Keratinocyte (primary cell): Measurements from ENCODE around the gene LDLR. TPM values are rescaled to one million over a fixed set of nuclear protein-coding genes. Genes with fewer than 3 reads are reported as not detected.

ENCODE experiments used
- DNase-seq: peaks from one replicate; pipeline ENCODE4 v3.0.0-alpha.2; 2011; ENCODE audit warnings: low read depth, missing footprints, low spot score
- FAIRE-seq: peaks from 2 replicates; lab custom pipeline; 2011; peaks lifted over from hg19 to GRCh38; lab: Jason Lieb, UNC
- H2AFZ ChIP-seq: 2 replicates; pipeline ENCODE4 v1.6.0; 2012; ENCODE audit warnings: low read length, control low read depth, inconsistent platforms; ENCODE audit not compliant: control insufficient read depth
- H3K27ac ChIP-seq: 2 replicates; pipeline ENCODE4 v1.5.1; 2011; ENCODE audit warnings: low read length; ENCODE audit not compliant: control insufficient read depth, insufficient read depth
- H3K27me3 ChIP-seq: 3 replicates; pipeline ENCODE4 v1.6.0; 2011; ENCODE audit warnings: low read length; ENCODE audit not compliant: control insufficient read depth, insufficient read depth; ENCODE audit errors: extremely low read depth
- H3K36me3 ChIP-seq, 2 experiments: 2 replicates in 1 of 2; 3 replicates in 1 of 2; pipeline ENCODE4 v1.5.1; 2011; ENCODE audit warnings: low read length in 2 of 2, mild to moderate bottlenecking in 1 of 2; ENCODE audit not compliant: control insufficient read depth in 2 of 2, insufficient read depth in 2 of 2; ENCODE audit errors: extremely low read depth in 1 of 2
- H3K4me1 ChIP-seq: 3 replicates; pipeline ENCODE4 v1.5.1; 2011; ENCODE audit warnings: low read length; ENCODE audit not compliant: control insufficient read depth, insufficient read depth; ENCODE audit errors: extremely low read depth
- H3K4me2 ChIP-seq: 3 replicates; pipeline ENCODE4 v1.6.0; 2011; ENCODE audit warnings: low read depth, low read length; ENCODE audit not compliant: control insufficient read depth, insufficient read depth; ENCODE audit errors: extremely low read depth
- H3K4me3 ChIP-seq, 3 experiments: fragments of 200-600 bp in 1 of 3; sonication (generic) in 1 of 3; 2 replicates in 2 of 3; 3 replicates in 1 of 3; pipeline ENCODE4 v1.5.1; 2011 to 2016; ENCODE audit warnings: low read length in 3 of 3, mild to moderate bottlenecking in 3 of 3, control low read depth in 2 of 3, inconsistent platforms in 1 of 3, low read depth in 1 of 3, mixed read lengths in 1 of 3, mixed run types in 1 of 3, moderate library complexity in 1 of 3; ENCODE audit not compliant: control insufficient read depth in 2 of 3, insufficient read depth in 2 of 3; ENCODE audit errors: extremely low read depth in 1 of 3
- H3K79me2 ChIP-seq: 2 replicates; pipeline ENCODE4 v1.6.0; 2012; ENCODE audit warnings: low read length; ENCODE audit not compliant: control insufficient read depth, insufficient read depth
- H3K9ac ChIP-seq: 3 replicates; pipeline ENCODE4 v1.6.0; 2011; ENCODE audit warnings: low read length; ENCODE audit not compliant: control insufficient read depth, insufficient read depth; ENCODE audit errors: extremely low read depth
- H3K9me1 ChIP-seq: 3 replicates; pipeline ENCODE4 v1.6.0; 2011; ENCODE audit warnings: low read length; ENCODE audit not compliant: control insufficient read depth, insufficient read depth; ENCODE audit errors: extremely low read depth
- H3K9me3 ChIP-seq: 2 replicates; pipeline ENCODE4 v1.5.1; 2012; ENCODE audit warnings: low read depth, low read length; ENCODE audit not compliant: control insufficient read depth
- H4K20me1 ChIP-seq: 3 replicates; pipeline ENCODE4 v1.6.0; 2011; ENCODE audit warnings: low read length; ENCODE audit not compliant: control insufficient read depth, insufficient read depth; ENCODE audit errors: extremely low read depth
- CTCF ChIP-seq, 3 experiments: IDR thresholded peaks in 1 of 3; conservative IDR thresholded peaks in 1 of 3; optimal IDR thresholded peaks in 1 of 3; 2 replicates in 2 of 3; 3 replicates in 1 of 3; pipeline versions ENCODE3 to v1.5.1; 2011; ENCODE audit warnings: low read length in 3 of 3, mild to moderate bottlenecking in 3 of 3, moderate library complexity in 2 of 3, control low read depth in 1 of 3, inconsistent platforms in 1 of 3; ENCODE audit not compliant: insufficient read depth in 2 of 3; ENCODE audit errors: extremely low read depth in 1 of 3
- EZH2 ChIP-seq: IDR thresholded peaks from one replicate; pipeline ENCODE4 v1.6.1; 2012; ENCODE audit warnings: inconsistent platforms, mild to moderate bottlenecking, low read length, moderate library complexity
- dilution Hi-C: fragments of 300-500 bp; cut with MboI; formaldehyde crosslinking; loops from one replicate; pipeline ENCODE4 v1.7.0; 2020; ENCODE audit warnings: low sequenced_read_pairs; ENCODE audit not compliant: extremely low pct_ligation_motif_present
- polyA plus RNA-seq, 5 experiments: library from polyadenylated mRNA; depleted of rRNA in 3 of 5; stranded (reverse) in 3 of 5; stranded (forward) in 1 of 5; unstranded in 1 of 5; fragments of >200 nt; gene quantifications; 1 replicate in 1 of 5; 2 replicates in 3 of 5; 3 replicates in 1 of 5; pipeline versions ENCODE4 v1.2.1 to v1.2.3, GENCODE V29; 2011 to 2012; ENCODE audit warnings: missing spikeins in 2 of 5, low read depth in 1 of 5, low replicate concordance in 1 of 5

LDLR gene
- polyA plus RNA-seq, 1 donor (not counting 4 experiments of a cell fraction or from before 2014, with no cell fraction given), result 241 TPM

GRCh38 chr19:11111117-11111770 lies 22.0 kb downstream of the LDLR start:
- Histone ChIP-seq H3K9ac (no peak overlapping the region), H3K27ac (no peak overlapping the region), H3K27me3 (no peaks in the 10 kb centered on the region), H3K4me2 (no peak overlapping the region), H3K79me2 (peaks cover 61% of the 10 kb centered on the region), H4K20me1 (peaks cover 53% of the 10 kb centered on the region), H3K4me3 (no peak overlapping the region), H3K36me3 (peaks cover 53 to 71% of the 10 kb centered on the region in 2 experiments), H3K9me1 (no peaks in the 10 kb centered on the region), H2AFZ (no peak overlapping the region), H3K9me3 (no peaks in the 10 kb centered on the region), H3K4me1 (no peaks in the 10 kb centered on the region)
- FAIRE-seq (no peak), DNase-seq (no peak)
- no peak for TF ChIP-seq EZH2
- no peak for TF ChIP-seq CTCF (optimal IDR thresholded peaks at IDR 0.05 in 1 of 3, IDR thresholded peaks at IDR 0.05 in 1 of 3, conservative IDR thresholded peaks at IDR 0.05 in 1 of 3; ENCODE audit: extremely low read depth in 1 of 3, insufficient read depth in 2 of 3, low read length in 3 of 3)
- dilution Hi-C loops, result no loop called here

- Histone ChIP-seq H4K20me1 (peaks cover 48% of the 10 kb centered on the region), H3K4me2 (no peak overlapping the region), H3K9me1 (no peaks in the 10 kb centered on the region), H3K36me3 (peaks cover 51 to 71% of the 10 kb centered on the region in 2 experiments), H3K79me2 (peaks cover 59% of the 10 kb centered on the region), H3K4me1 (no peaks in the 10 kb centered on the region), H3K27me3 (no peaks in the 10 kb centered on the region), H3K4me3 (no peak overlapping the region), H3K9ac (no peak overlapping the region), H2AFZ (no peak overlapping the region), H3K27ac (no peak overlapping the region), H3K9me3 (no peaks in the 10 kb centered on the region)
- dilution Hi-C loops, result no loop called here
- TF ChIP-seq CTCF (optimal IDR thresholded peaks at IDR 0.05 in 1 of 3, IDR thresholded peaks at IDR 0.05 in 1 of 3, conservative IDR thresholded peaks at IDR 0.05 in 1 of 3; ENCODE audit: extremely low read depth in 1 of 3, insufficient read depth in 2 of 3, low read length in 3 of 3) (no peak), EZH2 (no peak)
- DNase-seq (no peak), FAIRE-seq (no peak)
These were observed 22.5 kb downstream of the LDLR start for GRCh38 chr19:11111771-11112144.
